SK-N-SH treated with all-trans-retinoic acid at 6 μM for 48 hours (cell line): ENCODE data around the gene IQCN.

Experiments used
- ARNTL ChIP-seq: fragments of 450-650 bp; formaldehyde crosslinking; IDR thresholded peaks from 2 replicates; pipeline ENCODE4 v1.5.0; 2020; ENCODE audit warnings: low read depth, mild to moderate bottlenecking, moderate library complexity, borderline replicate concordance
- CREB5 ChIP-seq: fragments of 250-450 bp; sonication (Bioruptor Pico); IDR thresholded peaks from 2 replicates; pipeline ENCODE4 v1.5.1; 2020; ENCODE audit warnings: low read depth, mild to moderate bottlenecking, moderate library complexity
- ESRRG ChIP-seq: fragments of 250-450 bp; sonication (Bioruptor Pico); IDR thresholded peaks from 2 replicates; pipeline ENCODE4 v1.6.1; 2021; ENCODE audit warnings: mild to moderate bottlenecking
- RARB ChIP-seq: fragments of 250-450 bp; sonication (Bioruptor Pico); IDR thresholded peaks from 2 replicates; pipeline ENCODE4 v1.8.0; 2021; ENCODE audit warnings: mild to moderate bottlenecking, moderate library complexity
- SNAI2 ChIP-seq: fragments of 250-450 bp; sonication (Bioruptor Pico); IDR thresholded peaks from 2 replicates; pipeline ENCODE4 v1.5.0; 2020; ENCODE audit warnings: mild to moderate bottlenecking, moderate library complexity
- TOX ChIP-seq: fragments of 250-450 bp; sonication (Bioruptor Pico); IDR thresholded peaks from 2 replicates; pipeline ENCODE4 v1.8.0; 2021; ENCODE audit warnings: mild to moderate bottlenecking, moderate library complexity, borderline replicate concordance
- ZFP3 ChIP-seq: fragments of 250-450 bp; sonication (Bioruptor Pico); IDR thresholded peaks from 2 replicates; pipeline ENCODE4 v1.5.0; 2020; ENCODE audit warnings: mild to moderate bottlenecking, moderate library complexity
- ZNF8 ChIP-seq: fragments of 450-650 bp; formaldehyde crosslinking; IDR thresholded peaks from 2 replicates; pipeline ENCODE4 v1.5.0; 2020; ENCODE audit warnings: mild to moderate bottlenecking, moderate library complexity
- TF ChIP-seq, protein P1 (sequence below): fragments of 250-450 bp; sonication (Bioruptor Pico); IDR thresholded peaks from 2 replicates; pipeline ENCODE4 v1.5.1; 2021; ENCODE audit warnings: mild to moderate bottlenecking, moderate library complexity

DNA sequence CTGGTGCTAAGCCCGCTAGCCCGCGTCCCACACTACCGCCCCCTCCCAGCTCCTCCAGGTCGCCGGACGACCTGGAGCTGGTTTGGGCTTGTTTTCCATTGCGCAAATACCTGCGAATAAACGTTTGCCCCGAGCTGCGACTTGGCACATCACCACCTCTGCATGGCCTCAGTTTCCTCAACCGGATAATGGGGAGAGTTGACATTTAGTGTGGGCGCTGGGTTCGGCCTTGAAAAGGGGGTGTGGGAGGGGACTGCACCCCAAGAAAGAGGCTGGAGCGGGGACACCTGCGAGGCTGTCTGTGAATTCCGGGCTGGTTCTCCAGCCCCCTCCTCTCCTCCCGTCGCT is 18.2 kb upstream of the IQCN start:
- TF ChIP-seq ZFP3 (no peak; the same call in 1 of the 2 replicates), ZNF8 (CRISPR knock-in tag) (no peak), TOX (no peak), CREB5 (CRISPR knock-in tag) (no peak), ESRRG (no peak), ARNTL (CRISPR knock-in tag) (no peak), RARB (no peak), SNAI2 (CRISPR knock-in tag) (no peak)
- TF ChIP-seq, protein P1, sequence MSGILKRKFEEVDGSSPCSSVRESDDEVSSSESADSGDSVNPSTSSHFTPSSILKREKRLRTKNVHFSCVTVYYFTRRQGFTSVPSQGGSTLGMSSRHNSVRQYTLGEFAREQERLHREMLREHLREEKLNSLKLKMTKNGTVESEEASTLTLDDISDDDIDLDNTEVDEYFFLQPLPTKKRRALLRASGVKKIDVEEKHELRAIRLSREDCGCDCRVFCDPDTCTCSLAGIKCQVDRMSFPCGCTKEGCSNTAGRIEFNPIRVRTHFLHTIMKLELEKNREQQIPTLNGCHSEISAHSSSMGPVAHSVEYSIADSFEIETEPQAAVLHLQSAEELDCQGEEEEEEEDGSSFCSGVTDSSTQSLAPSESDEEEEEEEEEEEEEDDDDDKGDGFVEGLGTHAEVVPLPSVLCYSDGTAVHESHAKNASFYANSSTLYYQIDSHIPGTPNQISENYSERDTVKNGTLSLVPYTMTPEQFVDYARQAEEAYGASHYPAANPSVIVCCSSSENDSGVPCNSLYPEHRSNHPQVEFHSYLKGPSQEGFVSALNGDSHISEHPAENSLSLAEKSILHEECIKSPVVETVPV (CRISPR knock-in tag) = no peak; the same call in 1 of the 2 replicates
